ENCODE results near the gene DOK6. TPM values are rescaled to one million over a fixed set of nuclear protein-coding genes. Genes with fewer than 3 reads are reported as not detected.

Gene DOK6
- total and polyA plus RNA-seq, 2 of the 13 experiments (the other 11 are each of a cell fraction or from before 2014, with no cell fraction given) = 17.0 to 17.2 TPM

DNA sequence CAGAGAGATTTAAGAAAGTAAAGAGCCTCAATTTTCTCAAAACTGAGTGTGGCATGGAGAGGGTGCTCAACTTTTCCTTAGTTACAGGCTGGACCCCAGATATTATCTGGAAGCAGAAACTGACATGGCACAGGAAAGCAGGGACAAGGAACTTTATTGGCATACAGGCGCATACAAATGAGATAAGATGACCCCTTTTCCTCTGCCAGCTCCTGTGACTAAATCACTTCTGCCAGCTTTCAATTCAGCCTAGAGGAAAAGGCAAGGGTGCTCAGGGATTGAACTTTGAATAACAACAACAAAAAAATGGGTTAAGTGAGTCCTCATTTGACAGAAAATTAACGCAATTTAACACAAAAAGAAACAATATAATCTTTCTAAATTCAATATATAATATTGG, 284.1 kb downstream of the DOK6 start (continued):
- TF ChIP-seq GTF2F1 (IDR thresholded peaks at IDR 0.05; ENCODE audit: low read length) (no peak), ZNF616 (CRISPR knock-in tag; IDR thresholded peaks at IDR 0.05; ENCODE audit: low read depth) (no peak), ZNF333 (CRISPR knock-in tag; IDR thresholded peaks at IDR 0.05; ENCODE audit: borderline replicate concordance) (no peak), NFIB (CRISPR knock-in tag; IDR thresholded peaks at IDR 0.05; ENCODE audit: borderline replicate concordance) (no peak)

DNA sequence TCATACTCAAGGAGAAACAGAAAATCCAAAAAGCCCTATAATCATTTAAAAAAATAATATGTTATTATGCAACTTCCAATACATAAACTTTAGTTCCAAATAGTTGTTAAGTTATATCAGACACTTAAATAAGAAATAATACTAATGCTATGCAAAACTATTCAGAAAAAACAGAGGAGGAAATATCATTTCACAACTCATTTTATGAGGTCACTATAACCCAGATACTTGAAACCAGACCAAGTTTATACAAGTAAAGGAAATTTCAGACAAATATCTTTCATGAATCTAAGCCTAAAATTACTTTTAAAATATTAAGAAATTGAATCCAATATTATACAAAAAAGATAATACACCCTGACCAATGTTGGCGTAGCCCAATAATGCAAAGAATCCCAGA, 286.2 kb downstream of the DOK6 start:
- no TSS peak for BruUV-seq (replicated peaks)
- no peaks in the 10 kb centered on the region for H3K9me3 ChIP-seq (ENCODE audit: low read length)
- no peak overlapping the region for H3K9ac ChIP-seq (ENCODE audit: insufficient read depth, low read depth, low read length)
- no peak overlapping the region for H3K4me3 ChIP-seq (replicated peaks in 1 of 3; ENCODE audit: insufficient read depth in 1 of 3, low read depth in 2 of 3, low read length in 3 of 3)
- CTCF ChIA-PET (ENCODE audit: low intra/inter-chr PET ratio, low total read pairs) = no interaction called here
- no peaks in the 10 kb centered on the region for H4K20me1 ChIP-seq (ENCODE audit: insufficient read depth, low read length)
- H2AFZ ChIP-seq (ENCODE audit: low read length) = no peak overlapping the region
- in situ Hi-C loops (cut with HindIII; ENCODE audit: extremely low pct_ligation_motif_present, low pct_unique_long_range_greater_than_20kb) (no loop called here), intact Hi-C loops (cut with micrococcal nuclease; ENCODE audit: unreplicated experiment) (no loop called here)
- H3K4me1 ChIP-seq (ENCODE audit: insufficient read depth, low read length) = peaks cover 8% of the 10 kb centered on the region
- H3K36me3 ChIP-seq (replicated peaks in 1 of 2; ENCODE audit: control insufficient read depth in 1 of 2, insufficient read depth in 2 of 2, low read length in 2 of 2) = no peaks in the 10 kb centered on the region
- POLR2A ChIA-PET = no interaction called here
- FAIRE-seq (no peak), DNase-seq (ENCODE audit: low spot score) (no peak), ATAC-seq (no peak)
- TF ChIP-seq ZNF335 (CRISPR knock-in tag; IDR thresholded peaks at IDR 0.05) (no peak), POLR2A (IDR thresholded peaks at IDR 0.05; ENCODE audit: insufficient read depth in 1 of 2, low read depth in 2 of 2, low read length in 2 of 2) (no peak), ZNF619 (CRISPR knock-in tag; IDR thresholded peaks at IDR 0.05) (no peak), SMAD1 (CRISPR knock-in tag; IDR thresholded peaks at IDR 0.05; ENCODE audit: borderline replicate concordance, low read depth) (no peak), MATR3 (CRISPR knock-in tag; IDR thresholded peaks at IDR 0.05) (no peak), ZBTB8A (CRISPR knock-in tag; IDR thresholded peaks at IDR 0.05; ENCODE audit: borderline replicate concordance, low read depth) (no peak), RELA (CRISPR knock-in tag; IDR thresholded peaks at IDR 0.05) (no peak), ZNF567 (CRISPR knock-in tag; IDR thresholded peaks at IDR 0.05; ENCODE audit: borderline replicate concordance) (no peak), ERF (CRISPR knock-in tag; IDR thresholded peaks at IDR 0.05) (no peak), YEATS2 (CRISPR knock-in tag; IDR thresholded peaks at IDR 0.05; ENCODE audit: borderline replicate concordance) (no peak), NR3C1 (CRISPR knock-in tag; IDR thresholded peaks at IDR 0.05) (no peak)
- no peaks in the 10 kb centered on the region for H3K27me3 ChIP-seq (ENCODE audit: control insufficient read depth in 1 of 2, insufficient read depth in 2 of 2, low read length in 2 of 2)
- H3K27ac ChIP-seq (ENCODE audit: extremely low read length, insufficient read depth, low read length) = no peak overlapping the region
- H3K79me2 ChIP-seq (ENCODE audit: insufficient read depth, low read length) = no peaks in the 10 kb centered on the region
- WGBS (ENCODE audit: low lambda C conversion rate) = 90% methylated on average over 1 of the region's 1 CpG
- H3K4me2 ChIP-seq (ENCODE audit: low read depth, low read length) = no peak overlapping the region
